SKM-1 treated with dmso at 0.1 percent for 144 hours (cell line): ENCODE measurements around the gene VWA8.
"Not testable (repeated sequence)": the region's sequence is repeated elsewhere in the genome, so short reads cannot be mapped to it uniquely, and the experiment has no call there.

Experiments
- DNase-seq: peaks from one replicate; lab custom pipeline; 2025; ENCODE audit not compliant: unreplicated experiment; lab: John Stamatoyannopoulos, UW

Gene VWA8

GRCh38 chr13:41541142-41541938 is 419.6 kb downstream of the VWA8 start:
- DNase-seq: no peak

GRCh38 chr13:41540240-41540639 is 420.7 kb downstream of the VWA8 start:
- not testable (repeated sequence) for DNase-seq

- DNase-seq: no peak
Observed at GRCh38 chr13:41533266-41534052, 427.4 kb downstream of the VWA8 start.

GRCh38 chr13:41528021-41528420 is 432.9 kb downstream of the VWA8 start:
- no peak for DNase-seq

- no peak for DNase-seq
Observed at GRCh38 chr13:41520660-41521630, 440.0 kb downstream of the VWA8 start.

- DNase-seq: peak; percentile 1
Observed at GRCh38 chr13:41520016-41520659, 440.8 kb downstream of the VWA8 start.
